ENCODE results near the gene UBQLN4.

DNA sequence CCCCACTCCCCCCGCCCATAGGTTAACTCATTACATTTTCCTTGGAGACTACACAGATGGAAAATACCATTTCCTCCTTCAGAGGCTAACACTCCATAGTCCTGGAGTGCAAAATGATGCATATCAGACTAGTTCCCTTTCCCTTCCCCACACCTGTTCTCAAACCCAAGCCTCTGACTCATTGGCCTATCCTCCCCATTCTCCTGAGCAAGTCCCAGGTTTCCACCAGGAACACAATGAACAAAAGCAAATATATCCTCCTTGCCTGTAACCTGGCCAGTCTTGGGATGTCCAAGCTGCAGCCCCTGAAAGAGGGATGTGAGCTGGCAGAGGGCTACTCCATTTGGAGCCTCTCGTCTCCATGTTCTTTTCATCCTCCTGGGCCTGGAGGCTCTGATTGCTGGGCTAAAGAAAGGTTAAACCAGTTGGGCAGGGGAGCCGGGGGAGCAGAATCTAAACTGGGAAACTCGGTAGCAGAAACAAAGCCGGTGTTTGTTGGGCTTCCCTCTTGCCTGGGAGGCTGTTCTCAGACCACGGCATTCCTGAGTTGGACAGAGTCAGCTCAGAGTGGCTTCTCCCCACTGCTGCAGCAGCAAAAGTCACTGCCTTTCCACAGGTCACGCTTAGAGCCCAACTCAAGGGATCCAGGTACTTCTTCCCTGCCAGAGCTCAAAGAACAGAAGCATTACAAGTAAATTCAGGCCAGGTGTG, 46.8 kb downstream of the UBQLN4 start:
- TF ChIP-seq CTCF (IDR thresholded peaks at IDR 0.05): no peak
- no peak for TF ChIP-seq POLR2A (IDR thresholded peaks at IDR 0.05)
